GM06990 (cell line): ENCODE data around the gene TXN2.

Experiments
- DNase-seq: peaks from one replicate; pipeline ENCODE4 v3.0.0-alpha.2; 2011; ENCODE audit not compliant: insufficient read length; ENCODE audit errors: extremely low read depth
- H3K27me3 ChIP-seq: replicated peaks from 2 replicates; pipeline ENCODE4 v1.6.0; 2011; ENCODE audit warnings: low read length; ENCODE audit not compliant: control insufficient read depth, insufficient read depth
- H3K36me3 ChIP-seq: 2 replicates; pipeline ENCODE4 v1.5.1; 2011; ENCODE audit warnings: low read length; ENCODE audit not compliant: control insufficient read depth, insufficient read depth
- H3K4me3 ChIP-seq: replicated peaks from 2 replicates; pipeline ENCODE4 v1.5.1; 2011; ENCODE audit warnings: low read depth, mild to moderate bottlenecking, control low read depth, low read length
- CTCF ChIP-seq: IDR thresholded peaks from 2 replicates; pipeline ENCODE4 v1.5.1; 2011; ENCODE audit warnings: low read length, control low read depth, mild to moderate bottlenecking, inconsistent platforms; ENCODE audit not compliant: insufficient read depth, poor library complexity, severe bottlenecking

The TXN2 gene

GRCh38 chr22:36464715-36465231 lies 16.7 kb downstream of the TXN2 start:
- TF ChIP-seq CTCF, result no peak
- DNase-seq, result no peak
- Histone ChIP-seq H3K27me3 (no peaks in the 10 kb centered on the region), H3K36me3 (peaks cover 14% of the 10 kb centered on the region), H3K4me3 (no peak overlapping the region)

GRCh38 chr22:36463783-36464184 lies 17.7 kb downstream of the TXN2 start:
- peaks cover 11% of the 10 kb centered on the region for H3K36me3 ChIP-seq
- H3K4me3 ChIP-seq, result no peak overlapping the region
- TF ChIP-seq CTCF, result no peak
- no peak for DNase-seq
- H3K27me3 ChIP-seq, result no peaks in the 10 kb centered on the region

GRCh38 chr22:36461665-36462649 lies 19.5 kb downstream of the TXN2 start:
- no peak for DNase-seq
- Histone ChIP-seq H3K27me3 (no peaks in the 10 kb centered on the region), H3K4me3 (no peak overlapping the region), H3K36me3 (peaks cover 7% of the 10 kb centered on the region)
- TF ChIP-seq CTCF, result no peak

- TF ChIP-seq CTCF, result no peak
- no peaks in the 10 kb centered on the region for H3K36me3 ChIP-seq
- no peak for DNase-seq
Observed at GRCh38 chr22:36460202-36460601, 21.2 kb downstream of the TXN2 start.

GRCh38 chr22:36457688-36458450 lies 23.6 kb downstream of the TXN2 start:
- Histone ChIP-seq H3K4me3 (no peak overlapping the region), H3K27me3 (no peaks in the 10 kb centered on the region), H3K36me3 (no peaks in the 10 kb centered on the region)
- DNase-seq, result no peak
- TF ChIP-seq CTCF, result no peak

More at GRCh38 chr22:36460202-36460601, 21.2 kb downstream of the TXN2 start:
- no peaks in the 10 kb centered on the region for H3K27me3 ChIP-seq
- no peak overlapping the region for H3K4me3 ChIP-seq
